SK-N-SH (cell line): ENCODE measurements around the gene GAS7. TPM values are rescaled to one million over a fixed set of nuclear protein-coding genes. Genes with fewer than 3 reads are reported as not detected.

Source experiments
- CTCF ChIA-PET: fragments of 300-600, 350-600 bp; formaldehyde crosslinking; extraction: SDS; loops from one replicate; lab custom pipeline; 2021; lab: Yijun Ruan, JAX
- POLR2A ChIA-PET: fragments of 350-600 bp; sonication (Branson Sonifier 250); formaldehyde crosslinking; extraction: SDS; loops from one replicate; lab custom pipeline; 2020; ENCODE audit warnings: antibody characterized with exemption, inconsistent platforms; lab: Yijun Ruan, JAX
- DNase-seq: peaks from one replicate; pipeline ENCODE4 v3.0.0; 2012
- H2AFZ ChIP-seq: fragments of 200-600 bp; sonication (generic); 2 replicates; pipeline ENCODE4 v1.8.1; 2016; ENCODE audit warnings: antibody characterized with exemption, mild to moderate bottlenecking, low read depth
- H3F3A ChIP-seq: fragments of 200-600 bp; sonication (generic); replicated peaks from 2 replicates; pipeline ENCODE3; 2016; ENCODE audit warnings: antibody characterized with exemption, mild to moderate bottlenecking; ENCODE audit not compliant: insufficient read depth
- H3K27ac ChIP-seq, 2 experiments: fragments of 200-500 bp in 1 of 2; fragments of 200-600 bp in 1 of 2; sonication (Bioruptor generic) in 1 of 2; sonication (generic), shearing (Covaris generic) in 1 of 2; 2 replicates each; pipeline versions ENCODE4 v1.5.1 to v1.6.1; 2014 to 2016; ENCODE audit warnings: low read depth in 2 of 2, inconsistent platforms in 1 of 2, low read length in 1 of 2, mild to moderate bottlenecking in 1 of 2, mixed read lengths in 1 of 2
- H3K27me3 ChIP-seq: fragments of 200-600 bp; sonication (generic), shearing (Covaris generic); 2 replicates; pipeline ENCODE4 v1.6.1; 2016; ENCODE audit warnings: mixed run types; ENCODE audit not compliant: insufficient read depth
- H3K36me3 ChIP-seq, 2 experiments: fragments of 200-500 bp in 1 of 2; fragments of 200-600 bp in 1 of 2; sonication (Bioruptor generic) in 1 of 2; sonication (generic) in 1 of 2; replicated peaks in 1 of 2; 2 replicates each; pipeline versions ENCODE3 to v1.5.1; 2014 to 2016; ENCODE audit warnings: low read length in 1 of 2, mild to moderate bottlenecking in 1 of 2; ENCODE audit not compliant: insufficient read depth in 2 of 2, control insufficient read depth in 1 of 2
- H3K4me1 ChIP-seq, 2 experiments: fragments of 200-500 bp in 1 of 2; fragments of 200-600 bp in 1 of 2; sonication (Bioruptor generic) in 1 of 2; sonication (generic), shearing (Covaris generic) in 1 of 2; 2 replicates each; pipeline versions ENCODE4 v1.5.1 to v1.6.1; 2014 to 2016; ENCODE audit warnings: low read depth in 1 of 2, low read length in 1 of 2, mixed run types in 1 of 2; ENCODE audit not compliant: insufficient read depth in 2 of 2, control insufficient read depth in 1 of 2
- H3K4me2 ChIP-seq: fragments of 200-600 bp; sonication (generic), shearing (Covaris generic); 2 replicates; pipeline ENCODE4 v1.6.1; 2017; ENCODE audit warnings: mixed run types
- H3K4me3 ChIP-seq, 2 experiments: fragments of 200-500 bp in 1 of 2; fragments of 200-600 bp in 1 of 2; sonication (Bioruptor generic) in 1 of 2; sonication (generic), shearing (Covaris generic) in 1 of 2; 2 replicates each; pipeline versions ENCODE4 v1.5.1 to v1.8.1; 2014 to 2016; ENCODE audit warnings: low read depth in 2 of 2, inconsistent platforms in 1 of 2, low read length in 1 of 2, mild to moderate bottlenecking in 1 of 2, mixed read lengths in 1 of 2, moderate library complexity in 1 of 2
- H3K79me2 ChIP-seq: fragments of 200-600 bp; sonication (generic); 2 replicates; pipeline ENCODE4 v1.8.1; 2017; ENCODE audit warnings: mild to moderate bottlenecking; ENCODE audit not compliant: insufficient read depth
- H3K9ac ChIP-seq: fragments of 200-600 bp; sonication (generic); 2 replicates; pipeline ENCODE4 v1.6.1; 2017; ENCODE audit warnings: mixed run types
- H3K9me2 ChIP-seq: fragments of 200-600 bp; sonication (generic); 2 replicates; pipeline ENCODE4 v1.6.1; 2017; ENCODE audit warnings: mixed run types
- H3K9me3 ChIP-seq: fragments of 200-600 bp; sonication (generic); 2 replicates; pipeline ENCODE4 v1.6.1; 2017; ENCODE audit warnings: mixed run types, mild to moderate bottlenecking, moderate library complexity
- H4K20me1 ChIP-seq: fragments of 200-600 bp; sonication (generic); 2 replicates; pipeline ENCODE4 v1.6.1; 2017; ENCODE audit warnings: mild to moderate bottlenecking, mixed run types; ENCODE audit not compliant: insufficient read depth
- EP300 ChIP-seq, 2 experiments: IDR thresholded peaks; 2 replicates each; pipeline versions ENCODE4 v1.4.0 to v1.6.1; 2012; ENCODE audit warnings: borderline replicate concordance in 1 of 2, low read depth in 1 of 2, low read length in 1 of 2
- FOSL2 ChIP-seq: IDR thresholded peaks from 2 replicates; pipeline ENCODE4 v1.4.0; 2012; ENCODE audit warnings: low read depth, mild to moderate bottlenecking, moderate library complexity, borderline replicate concordance
- FOXJ3 ChIP-seq: sonication (generic); formaldehyde crosslinking; IDR thresholded peaks from 2 replicates; pipeline ENCODE4 v1.5.1; 2020; ENCODE audit warnings: mild to moderate bottlenecking, missing genetic modification reagents
- FOXM1 ChIP-seq: IDR thresholded peaks from 2 replicates; pipeline ENCODE4 v1.4.0; 2012; ENCODE audit warnings: low read depth, mild to moderate bottlenecking
- GABPA ChIP-seq: IDR thresholded peaks from 2 replicates; pipeline ENCODE4 v1.4.0; 2012; ENCODE audit warnings: low read depth, mild to moderate bottlenecking
- GATA2 ChIP-seq: sonication (generic); formaldehyde crosslinking; IDR thresholded peaks from 2 replicates; pipeline ENCODE4 v1.5.0; 2020; ENCODE audit warnings: mild to moderate bottlenecking, missing genetic modification reagents
- JUND ChIP-seq: IDR thresholded peaks from 2 replicates; pipeline ENCODE4 v1.4.0; 2012
- MEF2A ChIP-seq: IDR thresholded peaks from 2 replicates; pipeline ENCODE4 v1.4.0; 2012; ENCODE audit warnings: low read depth, borderline replicate concordance
- NFIC ChIP-seq: IDR thresholded peaks from 2 replicates; pipeline ENCODE4 v1.4.0; 2012; ENCODE audit warnings: borderline replicate concordance
- NRF1 ChIP-seq: IDR thresholded peaks from 2 replicates; pipeline ENCODE4 v1.6.1; 2012; ENCODE audit warnings: low read depth, mild to moderate bottlenecking, low read length
- RAD21 ChIP-seq: IDR thresholded peaks from 2 replicates; pipeline ENCODE4 v1.6.1; 2012; ENCODE audit warnings: mild to moderate bottlenecking, low read length
- RXRA ChIP-seq: IDR thresholded peaks from 2 replicates; pipeline ENCODE4 v1.4.0; 2012; ENCODE audit warnings: low read depth, mild to moderate bottlenecking, borderline replicate concordance
- SIN3A ChIP-seq: IDR thresholded peaks from 2 replicates; pipeline ENCODE4 v1.6.1; 2012; ENCODE audit warnings: low read depth, mild to moderate bottlenecking, low read length, moderate library complexity, borderline replicate concordance
- TAF1 ChIP-seq: IDR thresholded peaks from 2 replicates; pipeline ENCODE4 v1.6.1; 2012; ENCODE audit warnings: low read depth, mild to moderate bottlenecking, low read length, moderate library complexity, borderline replicate concordance
- TCF12 ChIP-seq: IDR thresholded peaks from 2 replicates; pipeline ENCODE4 v1.4.0; 2012
- YY1 ChIP-seq: IDR thresholded peaks from 2 replicates; pipeline ENCODE4 v1.4.0; 2012; ENCODE audit warnings: low read depth, mild to moderate bottlenecking
- WGBS: methylation state at CpG from one replicate; pipeline ENCODE4 v1.1.6; 2017; ENCODE audit warnings: low lambda C conversion rate; 5-methylcytosine and 5-hydroxymethylcytosine counted together
- polyA plus RNA-seq, 3 experiments: library from polyadenylated mRNA; depleted of rRNA; stranded (reverse); fragments of >200 nt; gene quantifications; 2 replicates each; pipeline ENCODE4 v1.2.3, GENCODE V29; 2012
- TF ChIP-seq, protein P1 (sequence below): IDR thresholded peaks from 2 replicates; pipeline ENCODE4 v1.4.0; 2012; ENCODE audit warnings: low read depth, borderline replicate concordance
- TF ChIP-seq, protein P2 (sequence below): fragments of 150-350 bp; IDR thresholded peaks from 2 replicates; pipeline ENCODE4 v1.6.1; 2016; ENCODE audit warnings: mild to moderate bottlenecking, low read depth, low read length
- TF ChIP-seq, protein P3 (sequence below): fragments of 150-350 bp; IDR thresholded peaks from 2 replicates; pipeline ENCODE4 v1.6.1; 2017; ENCODE audit warnings: antibody characterized with exemption, low read length, low read depth, borderline replicate concordance
- TF ChIP-seq, protein P4 (sequence below): IDR thresholded peaks from 2 replicates; pipeline ENCODE4; 2012

GAS7 gene
- polyA plus RNA-seq, 1 of the 3 experiments (the other 2 are of a cell fraction) = 0.12 TPM

GRCh38 chr17:9929871-9930270 lies 268.5 kb downstream of the GAS7 start:
- Histone ChIP-seq H3K9ac (no peak overlapping the region), H2AFZ (no peak overlapping the region), H3K27me3 (peaks cover 23% of the 10 kb centered on the region; the same call in 1 of the 2 replicates), H4K20me1 (no peaks in the 10 kb centered on the region)
- WGBS = 42% methylated on average over 8 of the region's 8 CpGs
- no peak for TF ChIP-seq FOXJ3
- no peak for TF ChIP-seq YY1
- TF ChIP-seq, protein P1, sequence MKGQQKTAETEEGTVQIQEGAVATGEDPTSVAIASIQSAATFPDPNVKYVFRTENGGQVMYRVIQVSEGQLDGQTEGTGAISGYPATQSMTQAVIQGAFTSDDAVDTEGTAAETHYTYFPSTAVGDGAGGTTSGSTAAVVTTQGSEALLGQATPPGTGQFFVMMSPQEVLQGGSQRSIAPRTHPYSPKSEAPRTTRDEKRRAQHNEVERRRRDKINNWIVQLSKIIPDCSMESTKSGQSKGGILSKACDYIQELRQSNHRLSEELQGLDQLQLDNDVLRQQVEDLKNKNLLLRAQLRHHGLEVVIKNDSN = no peak
- TF ChIP-seq EP300 (IDR thresholded peaks at IDR 0.05; ENCODE audit: borderline replicate concordance in 1 of 2, low read depth in 1 of 2, low read length in 1 of 2) = no peak
- no peak for TF ChIP-seq FOSL2
- no peak for TF ChIP-seq SIN3A
- TF ChIP-seq TCF12 = no peak
- no peak for TF ChIP-seq FOXM1
- no peak for TF ChIP-seq TAF1
- TF ChIP-seq JUND = no peak
- TF ChIP-seq, protein P2, sequence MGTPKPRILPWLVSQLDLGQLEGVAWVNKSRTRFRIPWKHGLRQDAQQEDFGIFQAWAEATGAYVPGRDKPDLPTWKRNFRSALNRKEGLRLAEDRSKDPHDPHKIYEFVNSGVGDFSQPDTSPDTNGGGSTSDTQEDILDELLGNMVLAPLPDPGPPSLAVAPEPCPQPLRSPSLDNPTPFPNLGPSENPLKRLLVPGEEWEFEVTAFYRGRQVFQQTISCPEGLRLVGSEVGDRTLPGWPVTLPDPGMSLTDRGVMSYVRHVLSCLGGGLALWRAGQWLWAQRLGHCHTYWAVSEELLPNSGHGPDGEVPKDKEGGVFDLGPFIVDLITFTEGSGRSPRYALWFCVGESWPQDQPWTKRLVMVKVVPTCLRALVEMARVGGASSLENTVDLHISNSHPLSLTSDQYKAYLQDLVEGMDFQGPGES = no peak
- TF ChIP-seq NFIC = no peak
- no peak for TF ChIP-seq GATA2
- TF ChIP-seq MEF2A = no peak
- no peak for TF ChIP-seq GABPA
- TF ChIP-seq RAD21 = no peak
- TF ChIP-seq, protein P3, sequence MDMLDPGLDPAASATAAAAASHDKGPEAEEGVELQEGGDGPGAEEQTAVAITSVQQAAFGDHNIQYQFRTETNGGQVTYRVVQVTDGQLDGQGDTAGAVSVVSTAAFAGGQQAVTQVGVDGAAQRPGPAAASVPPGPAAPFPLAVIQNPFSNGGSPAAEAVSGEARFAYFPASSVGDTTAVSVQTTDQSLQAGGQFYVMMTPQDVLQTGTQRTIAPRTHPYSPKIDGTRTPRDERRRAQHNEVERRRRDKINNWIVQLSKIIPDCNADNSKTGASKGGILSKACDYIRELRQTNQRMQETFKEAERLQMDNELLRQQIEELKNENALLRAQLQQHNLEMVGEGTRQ = no peak
- TF ChIP-seq, protein P4, sequence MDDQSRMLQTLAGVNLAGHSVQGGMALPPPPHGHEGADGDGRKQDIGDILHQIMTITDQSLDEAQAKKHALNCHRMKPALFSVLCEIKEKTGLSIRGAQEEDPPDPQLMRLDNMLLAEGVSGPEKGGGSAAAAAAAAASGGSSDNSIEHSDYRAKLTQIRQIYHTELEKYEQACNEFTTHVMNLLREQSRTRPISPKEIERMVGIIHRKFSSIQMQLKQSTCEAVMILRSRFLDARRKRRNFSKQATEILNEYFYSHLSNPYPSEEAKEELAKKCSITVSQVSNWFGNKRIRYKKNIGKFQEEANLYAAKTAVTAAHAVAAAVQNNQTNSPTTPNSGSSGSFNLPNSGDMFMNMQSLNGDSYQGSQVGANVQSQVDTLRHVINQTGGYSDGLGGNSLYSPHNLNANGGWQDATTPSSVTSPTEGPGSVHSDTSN = no peak
- TF ChIP-seq RXRA = no peak
- no peak for TF ChIP-seq NRF1
- TF ChIP-seq, all 33 proteins: peak for 0
- no peaks in the 10 kb centered on the region for H3K9me2 ChIP-seq
- DNase-seq = no peak
- H3K4me3 ChIP-seq = no peak overlapping the region
- H3K4me2 ChIP-seq = no peak overlapping the region
- H3K4me1 ChIP-seq = no peaks in the 10 kb centered on the region
- ChIA-PET POLR2A (no interaction called here), CTCF (interaction anchor here (1.2 to 2.3 kb wide), 3 partner anchors 11 to 398 kb away, joined by 3 to 7 read pairs (median 3); no protein-coding TSS in a partner anchor)
- H3K9me3 ChIP-seq = no peaks in the 10 kb centered on the region
- no peaks in the 10 kb centered on the region for H3K79me2 ChIP-seq
- H3K36me3 ChIP-seq = no peaks in the 10 kb centered on the region
- no peaks in the 10 kb centered on the region for H3F3A ChIP-seq
- H3K27ac ChIP-seq = no peak overlapping the region
